Measurements from ENCODE around the gene FREY1.

The FREY1 gene

GRCh38 chr11:45877221-45877620 is 29.9 kb downstream of the FREY1 start:
- DNase-seq (ENCODE audit: low read depth, low spot score), result no peak
- H3K27ac ChIP-seq, result no peak overlapping the region

GRCh38 chr11:45876401-45876800 is 30.7 kb downstream of the FREY1 start:
- no peak for DNase-seq (ENCODE audit: low read depth, low spot score)
- H3K27ac ChIP-seq, result no peak overlapping the region

DNA sequence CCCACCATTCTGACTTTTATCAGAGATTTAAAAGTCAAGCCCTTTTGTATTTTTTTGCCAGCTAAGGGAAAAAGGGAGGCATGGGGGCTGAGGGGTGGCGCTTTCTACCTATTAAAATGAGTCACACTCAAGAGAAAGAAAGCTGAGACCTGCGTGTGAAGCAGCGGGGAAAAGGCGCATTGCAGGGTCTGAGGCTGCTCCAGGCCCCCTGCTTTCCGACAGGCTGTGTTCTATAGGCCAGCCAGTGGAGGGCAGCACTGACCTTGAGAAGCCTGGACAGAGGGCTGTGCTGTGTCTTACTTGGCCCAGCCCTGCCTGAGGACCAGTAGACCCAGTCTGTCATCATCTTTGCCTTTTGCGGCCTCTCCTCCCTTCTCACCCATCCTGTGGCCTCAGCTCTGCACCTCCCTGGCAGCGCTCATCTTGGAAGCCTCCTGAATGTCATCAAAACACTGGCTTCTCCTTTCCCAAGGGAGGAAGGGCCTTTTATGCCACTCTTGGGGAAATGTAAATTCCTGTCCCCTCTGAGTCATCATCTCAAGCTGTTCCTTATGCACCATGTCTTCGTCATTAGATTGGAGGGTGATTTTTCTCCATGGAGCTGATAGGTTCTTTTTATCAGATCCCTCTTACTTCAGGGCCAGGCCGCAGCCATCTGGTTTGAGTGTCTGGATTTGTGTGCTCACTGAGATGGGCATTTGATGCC is 34.3 kb downstream of the FREY1 start:
- no peak overlapping the region for H3K27ac ChIP-seq
- peak; percentile 33 for DNase-seq (ENCODE audit: low read depth, low spot score)

- H3K27ac ChIP-seq, result no peak overlapping the region
- no peak for DNase-seq (ENCODE audit: low read depth, low spot score)
These were observed 35.4 kb downstream of the FREY1 start for GRCh38 chr11:45871638-45872037.

- no peak overlapping the region for H3K27ac ChIP-seq
- no peak for DNase-seq (ENCODE audit: low read depth, low spot score)
These were observed 36.4 kb downstream of the FREY1 start for GRCh38 chr11:45870706-45871105.

DNA sequence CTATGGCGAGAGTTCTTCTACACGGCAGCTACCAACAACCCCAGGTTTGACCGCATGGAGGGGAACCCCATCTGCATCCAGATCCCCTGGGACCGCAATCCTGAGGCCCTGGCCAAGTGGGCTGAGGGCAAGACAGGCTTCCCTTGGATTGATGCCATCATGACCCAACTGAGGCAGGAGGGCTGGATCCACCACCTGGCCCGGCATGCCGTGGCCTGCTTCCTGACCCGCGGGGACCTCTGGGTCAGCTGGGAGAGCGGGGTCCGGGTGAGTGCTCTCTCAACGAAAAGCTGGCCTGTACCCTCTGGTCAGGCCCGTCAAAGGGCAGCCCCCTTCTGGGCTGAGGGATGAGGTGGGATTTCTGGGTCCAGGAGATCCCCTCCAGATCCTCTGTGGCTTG is 37.5 kb downstream of the FREY1 start:
- DNase-seq (ENCODE audit: low read depth, low spot score), result no peak
- H3K27ac ChIP-seq, result no peak overlapping the region

DNA sequence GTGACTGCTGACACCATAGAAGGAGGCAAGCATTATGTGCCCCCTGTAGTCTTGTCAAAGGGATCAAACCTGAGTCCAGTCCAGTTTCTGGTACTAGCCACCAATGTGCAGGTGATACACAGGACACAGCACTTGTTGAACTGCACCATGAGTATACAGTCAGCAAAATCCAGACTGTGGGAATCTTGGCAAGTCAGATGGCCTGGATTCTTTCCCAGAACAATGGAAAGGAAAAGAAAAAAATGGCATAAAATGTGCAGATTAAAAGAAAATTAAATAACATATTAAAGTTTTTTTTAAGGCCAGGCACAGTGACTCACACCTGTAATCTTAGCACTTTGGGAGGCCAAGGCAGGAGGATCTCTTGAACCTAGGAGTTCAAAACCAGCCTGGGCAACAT is 43.0 kb downstream of the FREY1 start:
- no peak overlapping the region for H3K27ac ChIP-seq
- DNase-seq (ENCODE audit: low read depth, low spot score), result no peak

DNA sequence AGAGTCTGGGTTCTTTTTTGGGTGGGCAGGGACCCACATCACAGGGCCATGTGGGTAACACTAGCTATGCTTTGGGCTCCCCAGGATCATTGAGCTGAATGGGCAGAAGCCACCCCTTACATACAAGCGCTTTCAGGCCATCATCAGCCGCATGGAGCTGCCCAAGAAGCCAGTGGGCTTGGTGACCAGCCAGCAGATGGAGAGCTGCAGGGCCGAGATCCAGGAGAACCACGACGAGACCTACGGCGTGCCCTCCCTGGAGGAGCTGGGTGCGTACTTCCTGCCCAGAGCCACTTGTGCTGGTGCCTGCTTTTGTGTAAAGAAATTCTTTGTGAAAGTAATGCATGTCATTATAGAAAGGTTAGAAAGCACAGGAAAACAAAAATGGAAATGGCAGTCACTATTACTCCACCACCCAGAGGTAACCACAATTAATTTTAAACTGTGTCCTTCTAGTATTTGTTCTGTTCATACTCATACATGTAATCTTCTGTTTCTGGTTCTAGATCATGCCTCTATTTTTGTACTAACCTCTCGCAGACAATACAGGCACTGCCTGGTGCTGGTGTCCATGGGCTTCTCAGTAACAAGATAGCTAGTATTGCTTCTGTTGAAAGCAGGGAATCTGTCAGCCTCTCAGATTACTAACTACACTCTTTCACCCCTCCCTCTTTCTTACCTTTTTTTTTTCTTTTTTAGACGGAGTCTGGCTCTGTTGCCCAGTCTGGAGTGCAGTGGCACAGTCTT is 46.1 kb downstream of the FREY1 start:
- no peak overlapping the region for H3K27ac ChIP-seq
- DNase-seq (ENCODE audit: low read depth, low spot score), result no peak

GRCh38 chr11:45860348-45860747 is 46.7 kb downstream of the FREY1 start:
- DNase-seq (ENCODE audit: low read depth, low spot score), result no peak
- H3K27ac ChIP-seq, result peak overlapping the region; percentile 32

- H3K27ac ChIP-seq, result peak overlapping the region; percentile 32
- DNase-seq (ENCODE audit: low read depth, low spot score), result peak; percentile 40
These were observed 47.4 kb downstream of the FREY1 start for GRCh38 chr11:45859661-45860140.

DNA sequence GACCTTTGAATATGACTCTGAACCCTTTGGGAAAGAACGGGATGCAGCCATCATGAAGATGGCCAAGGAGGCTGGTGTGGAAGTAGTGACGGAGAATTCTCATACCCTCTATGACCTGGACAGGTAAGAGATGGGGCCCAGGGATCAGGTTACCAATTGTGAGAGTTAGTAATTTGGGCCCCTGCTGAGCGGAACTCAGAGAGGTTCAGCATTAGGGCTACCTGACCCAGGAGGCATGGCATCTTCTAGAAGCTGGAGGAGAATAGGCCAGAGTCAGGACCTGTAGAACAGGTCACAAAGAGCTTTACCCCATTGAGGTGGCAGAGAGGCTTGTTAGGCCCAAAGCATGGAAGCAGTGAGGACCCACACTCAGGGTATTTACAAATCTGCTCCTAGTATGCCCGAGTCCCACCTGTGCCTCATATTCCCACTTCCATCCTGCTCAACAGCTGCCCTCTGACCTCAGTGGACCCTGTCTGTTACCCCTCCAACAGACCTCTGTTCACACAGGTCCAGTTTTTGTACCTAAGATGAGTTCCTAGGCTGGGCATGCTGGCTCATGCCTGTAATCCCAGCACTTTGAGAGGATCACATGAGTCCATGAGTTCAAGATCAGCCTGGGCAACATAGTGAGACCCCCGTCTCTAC is 48.2 kb downstream of the FREY1 start:
- peak overlapping the region; percentile 32 for H3K27ac ChIP-seq
- DNase-seq (ENCODE audit: low read depth, low spot score), result no peak

- no peak for DNase-seq (ENCODE audit: low read depth, low spot score)
- no peak overlapping the region for H3K27ac ChIP-seq
These were observed 49.1 kb downstream of the FREY1 start for GRCh38 chr11:45857961-45858474.

Data from epithelial cell of prostate (primary cell).